ENCODE results near the gene UBE2L6.
A peak's percentile ranks its signal among the peaks of the same experiment; 100 is the strongest.

Gene UBE2L6

GRCh38 chr11:57566005-57566904 is 1.2 kb downstream of the UBE2L6 start:
- POLR2A ChIA-PET, result no interaction called here
- Histone ChIP-seq H3K4me3 (ENCODE audit: low read depth, low read length) (no peak overlapping the region), H3K36me3 (ENCODE audit: control insufficient read depth in 2 of 2, insufficient read depth in 1 of 2, low read length in 2 of 2) (no peaks in the 10 kb centered on the region), H3K9me3 (ENCODE audit: control insufficient read depth, insufficient read depth, low read depth, low read length) (no peaks in the 10 kb centered on the region), H3K4me1 (ENCODE audit: control insufficient read depth, insufficient read depth, low read length) (no peaks in the 10 kb centered on the region), H3K27ac (ENCODE audit: extremely low read depth, low read depth, low read length) (no peak overlapping the region)
- CTCF ChIA-PET, result interaction anchor here (1.0 to 8.7 kb wide), 2 partner anchors 70 to 76 kb away, joined by 5 to 183 read pairs; no protein-coding TSS in a partner anchor
- no peak for TF ChIP-seq ZBTB10 (tag by site-specific recombination; IDR thresholded peaks at IDR 0.05)
- TF ChIP-seq ZSCAN23 (tag by site-specific recombination; IDR thresholded peaks at IDR 0.05), result no peak

GRCh38 chr11:57562596-57562995 is 4.9 kb downstream of the UBE2L6 start:
- H3K36me3 ChIP-seq (ENCODE audit: control insufficient read depth in 2 of 2, insufficient read depth in 1 of 2, low read length in 2 of 2), result peaks cover 0 to 14% of the 10 kb centered on the region in 2 experiments; a peak in 1 of 3 replicates
- ChIA-PET CTCF (interaction anchor here (0.7 to 1.5 kb wide), 6 partner anchors 8 to 237 kb away, joined by 3 to 5 read pairs (median 4); no protein-coding TSS in a partner anchor), POLR2A (no interaction called here)
- H3K4me1 ChIP-seq (ENCODE audit: control insufficient read depth, insufficient read depth, low read length), result no peaks in the 10 kb centered on the region
- no peak overlapping the region for H3K27ac ChIP-seq (ENCODE audit: extremely low read depth, low read depth, low read length)
- no peak for TF ChIP-seq ZNF132 (tag by site-specific recombination; IDR thresholded peaks at IDR 0.05; ENCODE audit: borderline replicate concordance)
- 0 out of 2 replicates have a peak, but pooled peaks have one; percentile 11 for TF ChIP-seq ZNF654 (tag by site-specific recombination; IDR thresholded peaks at IDR 0.05; ENCODE audit: low read depth)
- TF ChIP-seq GLIS2 (tag by site-specific recombination; IDR thresholded peaks at IDR 0.05), result no peak
- H3K9me3 ChIP-seq (ENCODE audit: control insufficient read depth, insufficient read depth, low read depth, low read length), result no peaks in the 10 kb centered on the region
- H3K4me3 ChIP-seq (ENCODE audit: low read depth, low read length), result no peak overlapping the region

GRCh38 chr11:57560146-57560545 is 7.3 kb downstream of the UBE2L6 start:
- CTCF ChIA-PET, result interaction anchor here (0.6 to 1.2 kb wide), 4 partner anchors 12 to 550 kb away, joined by 3 to 6 read pairs (median 4); no protein-coding TSS in a partner anchor
- Histone ChIP-seq H3K4me1 (ENCODE audit: control insufficient read depth, insufficient read depth, low read length) (no peaks in the 10 kb centered on the region), H3K9me3 (ENCODE audit: control insufficient read depth, insufficient read depth, low read depth, low read length) (no peaks in the 10 kb centered on the region), H3K36me3 (ENCODE audit: control insufficient read depth in 2 of 2, insufficient read depth in 1 of 2, low read length in 2 of 2) (peaks cover 0 to 18% of the 10 kb centered on the region in 2 experiments; a peak in 2 of 3 replicates), H3K27ac (ENCODE audit: extremely low read depth, low read depth, low read length) (no peak overlapping the region), H3K4me3 (ENCODE audit: low read depth, low read length) (no peak overlapping the region)
- POLR2A ChIA-PET, result no interaction called here
- TF ChIP-seq ZNF350 (tag by site-specific recombination; IDR thresholded peaks at IDR 0.05) (no peak), REST (tag by site-specific recombination; IDR thresholded peaks at IDR 0.05) (no peak), ZNF138 (tag by site-specific recombination; IDR thresholded peaks at IDR 0.05; ENCODE audit: borderline replicate concordance) (no peak), ZBTB49 (tag by site-specific recombination; IDR thresholded peaks at IDR 0.05; ENCODE audit: low read depth) (no peak), ZNF423 (tag by site-specific recombination; IDR thresholded peaks at IDR 0.05) (no peak), ZBTB20 (tag by site-specific recombination; IDR thresholded peaks at IDR 0.05) (no peak), ZBTB26 (tag by site-specific recombination; optimal IDR thresholded peaks at IDR 0.05) (no peak), ZNF23 (tag by site-specific recombination; IDR thresholded peaks at IDR 0.05; ENCODE audit: borderline replicate concordance) (no peak), ZNF521 (tag by site-specific recombination; IDR thresholded peaks at IDR 0.05) (no peak), PRDM10 (tag by site-specific recombination; IDR thresholded peaks at IDR 0.05) (no peak)
